GM21723 (cell line): ENCODE data around the gene TERT.

Experiments used
- ATAC-seq: cut with Tn5 transposase; IDR thresholded peaks from one replicate; pipeline ENCODE4 v1.9.1; 2021; ENCODE audit warnings: mild to moderate bottlenecking, moderate library complexity; ENCODE audit not compliant: unreplicated experiment

TERT gene

GRCh38 chr5:1319436-1320256 lies 24.8 kb upstream of the TERT start:
- ATAC-seq, result no peak

GRCh38 chr5:1318659-1319251 lies 23.9 kb upstream of the TERT start:
- ATAC-seq, result no peak

- ATAC-seq, result no peak
These were observed 23.2 kb upstream of the TERT start for GRCh38 chr5:1317921-1318565.

- no peak for ATAC-seq
These were observed 21.9 kb upstream of the TERT start for GRCh38 chr5:1316588-1317340.

GRCh38 chr5:1315709-1316587 lies 21.1 kb upstream of the TERT start:
- ATAC-seq, result peak; percentile 60

GRCh38 chr5:1315018-1315708 lies 20.3 kb upstream of the TERT start:
- ATAC-seq, result no peak

- no peak for ATAC-seq
These were observed 19.7 kb upstream of the TERT start for GRCh38 chr5:1314564-1314982.

- peak; percentile 73 for ATAC-seq
These were observed 18.3 kb upstream of the TERT start for GRCh38 chr5:1312993-1313833.

- no peak for ATAC-seq
These were observed 17.3 kb upstream of the TERT start for GRCh38 chr5:1312206-1312605.

- ATAC-seq, result no peak
These were observed 16.7 kb upstream of the TERT start for GRCh38 chr5:1311439-1312055.

GRCh38 chr5:1310118-1310517 lies 15.2 kb upstream of the TERT start:
- ATAC-seq, result no peak

GRCh38 chr5:1304033-1304432 lies 9.2 kb upstream of the TERT start:
- ATAC-seq, result no peak

- no peak for ATAC-seq
These were observed 7.4 kb upstream of the TERT start for GRCh38 chr5:1302258-1302657.

GRCh38 chr5:1300581-1301083 lies 5.8 kb upstream of the TERT start:
- ATAC-seq, result no peak

GRCh38 chr5:1299961-1300360 lies 5.1 kb upstream of the TERT start:
- ATAC-seq, result no peak

- no peak for ATAC-seq
These were observed 4.6 kb upstream of the TERT start for GRCh38 chr5:1299511-1299850.

- ATAC-seq, result no peak
These were observed 4.0 kb upstream of the TERT start for GRCh38 chr5:1298723-1299510.
